Measurements from ENCODE around the gene CUX1. TPM values are rescaled to one million over a fixed set of nuclear protein-coding genes. Genes with fewer than 3 reads are reported as not detected.

CUX1 gene
- total RNA-seq, 2 experiments from 2014 or later = 30.7 to 31.2 TPM

DNA sequence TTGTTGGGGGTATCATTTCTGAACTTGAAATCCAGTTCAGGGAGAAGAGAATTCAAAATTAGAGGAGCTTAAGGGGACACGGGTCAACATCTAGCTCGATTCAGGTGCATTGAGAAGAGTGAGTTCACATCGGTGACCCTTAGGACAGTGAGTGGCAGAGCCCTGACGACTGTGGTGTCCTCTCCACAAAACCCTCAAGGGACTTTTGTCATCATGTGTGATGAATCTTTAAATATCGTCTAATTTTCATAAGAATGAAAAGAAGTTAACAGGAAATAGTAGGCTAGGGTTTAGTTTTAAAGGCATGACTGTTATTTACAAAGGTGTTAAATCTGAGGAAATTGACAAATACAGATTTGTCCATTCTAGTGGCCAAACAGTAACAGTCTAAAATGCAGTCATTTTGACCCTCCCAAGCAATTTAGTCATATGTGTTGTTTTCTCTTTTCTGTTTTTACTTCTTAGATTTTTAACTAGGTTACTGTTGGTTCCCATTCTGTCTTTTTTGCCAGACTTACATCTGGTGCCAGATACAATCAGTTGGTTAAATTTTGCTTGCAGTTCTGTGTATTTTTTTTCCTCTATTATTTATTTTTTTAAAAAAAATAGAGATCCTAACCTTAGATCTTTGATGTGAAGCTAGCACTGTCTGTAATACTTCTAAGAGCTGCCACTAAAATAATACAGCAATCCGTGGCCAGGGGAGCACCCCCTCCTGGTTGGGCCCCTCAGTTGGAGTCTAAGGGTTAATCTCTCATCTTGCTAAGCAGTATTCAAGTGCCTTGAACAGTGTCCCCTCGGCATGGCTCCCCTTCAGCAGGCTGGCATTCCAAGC, 434.3 kb downstream of the CUX1 start:
- ATAC-seq (no peak), DNase-seq (no peak)
- Mint-ChIP-seq H3K4me3 (no peak overlapping the region), H3K9me3 (ENCODE audit: insufficient read depth) (no peaks in the 10 kb centered on the region), H3K27me3 (ENCODE audit: low read depth) (no peaks in the 10 kb centered on the region), H3K36me3 (ENCODE audit: low read depth) (no peaks in the 10 kb centered on the region), H3K4me1 (ENCODE audit: low read depth) (no peaks in the 10 kb centered on the region), H3K27ac (no peak overlapping the region)
- CTCF ChIA-PET = interaction anchor here (0.7 to 1.3 kb wide), 2 partner anchors 364 to 649 kb away, joined by 3 to 5 read pairs; no protein-coding TSS in a partner anchor
- POLR2A ChIA-PET = no interaction called here

DNA sequence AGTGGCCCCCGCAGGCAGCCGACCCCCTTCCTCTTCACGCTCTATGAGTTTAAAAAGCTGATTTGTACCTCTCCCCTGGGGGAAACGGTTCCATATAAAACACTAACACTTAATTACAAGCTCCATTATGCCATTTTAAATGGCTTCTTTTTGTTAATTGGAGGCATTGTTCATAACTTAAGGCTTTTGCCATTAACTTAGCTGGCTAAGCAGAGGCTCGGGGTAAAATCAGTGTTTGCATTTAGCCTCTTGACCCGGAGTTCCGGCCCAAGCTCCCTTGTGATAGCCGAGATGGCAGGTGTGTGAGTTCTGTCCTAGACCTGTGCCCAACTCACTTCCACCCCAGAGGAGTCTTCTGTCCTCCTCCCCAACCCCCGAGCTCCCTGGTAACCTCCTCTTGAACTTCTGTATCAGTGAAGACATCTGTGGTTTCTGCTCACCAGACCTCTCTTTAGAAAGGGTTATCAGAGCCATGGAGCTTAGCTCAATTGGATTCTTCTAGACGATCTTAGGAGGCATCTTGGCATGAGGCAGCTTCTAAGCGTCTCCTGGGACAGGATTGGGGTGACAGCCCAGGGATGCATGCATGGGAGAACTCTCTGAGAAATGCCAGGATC, 435.0 kb downstream of the CUX1 start:
- H3K4me1 Mint-ChIP-seq (ENCODE audit: low read depth) = no peaks in the 10 kb centered on the region
- ATAC-seq = no peak
- no peak for DNase-seq
- ChIA-PET POLR2A (no interaction called here), CTCF (interaction anchor here (0.7 to 1.3 kb wide), 2 partner anchors 365 to 650 kb away, joined by 3 to 5 read pairs; no protein-coding TSS in a partner anchor)
- H3K27me3 Mint-ChIP-seq (ENCODE audit: low read depth) = no peaks in the 10 kb centered on the region
- no peaks in the 10 kb centered on the region for H3K9me3 Mint-ChIP-seq (ENCODE audit: insufficient read depth)
- no peaks in the 10 kb centered on the region for H3K36me3 Mint-ChIP-seq (ENCODE audit: low read depth)
- H3K27ac Mint-ChIP-seq = peak overlapping the region; percentile 4
- no peak overlapping the region for H3K4me3 Mint-ChIP-seq

DNA sequence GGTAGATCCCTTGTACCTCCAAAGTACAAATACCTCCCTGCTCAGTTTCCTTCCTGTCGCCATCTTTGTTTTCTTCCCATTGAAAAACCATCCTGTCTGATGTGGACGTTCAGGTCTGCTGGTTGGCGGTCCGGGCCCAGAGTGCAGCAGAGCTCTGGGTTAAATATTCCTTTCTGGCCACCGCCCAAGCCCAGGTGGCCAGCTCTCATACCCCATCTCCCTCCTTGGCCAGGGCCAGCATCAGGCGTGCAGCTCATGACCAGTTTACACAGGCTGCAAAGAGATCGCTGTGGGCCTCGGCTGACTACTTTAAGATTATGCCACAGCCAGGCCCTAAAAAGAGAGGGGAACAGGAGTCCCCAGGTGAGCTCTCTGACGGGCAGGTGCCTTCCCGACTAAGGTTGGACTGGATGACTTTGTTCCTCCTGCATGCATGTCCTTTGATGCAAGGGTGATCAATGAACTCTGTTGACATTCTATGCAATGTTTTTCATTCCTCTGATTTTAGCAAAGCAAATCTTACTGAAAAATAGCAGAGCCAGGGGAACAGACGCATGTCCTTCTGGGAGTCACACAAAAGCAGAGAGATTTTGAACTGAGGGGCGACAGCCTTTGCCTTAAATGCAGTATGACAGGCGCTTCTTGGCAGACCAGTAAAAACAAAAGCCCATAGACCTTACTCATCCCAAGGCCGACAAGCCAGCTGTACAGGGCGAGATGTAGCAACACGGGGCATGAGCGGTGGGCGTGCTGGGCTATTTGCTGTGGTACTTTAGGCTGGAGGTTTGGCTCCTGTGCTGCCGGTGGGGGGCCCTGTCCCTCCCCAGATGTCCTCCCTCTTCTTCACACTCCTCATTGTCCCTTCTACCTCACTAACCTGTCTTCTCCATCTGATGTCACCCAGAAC, 435.9 kb downstream of the CUX1 start:
- Mint-ChIP-seq H3K27ac (no peak overlapping the region), H3K36me3 (ENCODE audit: low read depth) (no peaks in the 10 kb centered on the region), H3K9me3 (ENCODE audit: insufficient read depth) (no peaks in the 10 kb centered on the region), H3K27me3 (ENCODE audit: low read depth) (no peaks in the 10 kb centered on the region), H3K4me3 (no peak overlapping the region), H3K4me1 (ENCODE audit: low read depth) (no peaks in the 10 kb centered on the region)
- ChIA-PET POLR2A (no interaction called here), CTCF (interaction anchor here (1.3 kb wide), 1 partner anchor 650 kb away, joined by 5 read pairs; no protein-coding TSS in a partner anchor)
- DNase-seq (no peak), ATAC-seq (no peak)

DNA sequence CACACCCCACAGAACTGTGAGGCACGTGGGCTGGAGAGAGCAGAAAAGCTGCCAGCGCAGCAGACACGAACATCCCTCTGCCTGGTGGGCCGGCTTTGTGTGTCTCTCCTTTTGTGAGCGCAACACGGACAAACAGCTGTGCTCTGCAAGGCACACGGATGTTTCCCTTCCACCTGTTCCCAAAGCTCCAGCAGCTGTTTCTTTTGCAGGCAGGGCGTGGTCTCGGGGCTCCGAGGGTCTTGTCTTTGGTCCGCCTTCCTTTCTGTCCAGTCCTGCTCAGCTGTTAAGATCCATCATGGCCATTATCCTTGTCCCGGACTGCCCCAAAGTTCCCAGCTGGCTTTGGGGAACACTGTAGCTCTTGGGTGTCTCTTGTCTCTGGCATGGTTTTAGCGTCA, 436.5 kb downstream of the CUX1 start:
- Mint-ChIP-seq H3K27ac (no peak overlapping the region), H3K27me3 (ENCODE audit: low read depth) (no peaks in the 10 kb centered on the region), H3K4me3 (no peak overlapping the region), H3K36me3 (ENCODE audit: low read depth) (no peaks in the 10 kb centered on the region), H3K4me1 (ENCODE audit: low read depth) (no peaks in the 10 kb centered on the region), H3K9me3 (ENCODE audit: insufficient read depth) (no peaks in the 10 kb centered on the region)
- ATAC-seq (no peak), DNase-seq (no peak)
- CTCF ChIA-PET = no interaction called here
- POLR2A ChIA-PET = no interaction called here

DNA sequence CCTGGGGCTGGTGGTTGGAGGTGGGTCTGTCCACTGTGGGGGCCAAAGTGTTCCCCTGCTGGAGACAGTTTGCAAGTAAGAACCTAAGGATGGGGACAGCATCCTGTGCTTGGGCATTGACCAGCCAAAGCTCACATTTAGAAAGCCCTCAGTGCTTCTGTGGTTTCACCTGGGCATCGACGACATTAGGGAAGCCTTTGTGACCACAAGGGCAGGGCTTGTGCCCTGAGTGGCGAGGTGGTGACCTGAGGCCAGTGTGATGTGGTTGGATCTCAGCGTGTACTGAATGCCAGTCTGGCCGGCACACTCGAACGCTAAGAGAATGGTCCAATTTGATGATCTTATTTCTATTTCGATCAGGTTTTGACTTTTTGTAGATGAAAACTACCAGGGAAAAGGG, 437.1 kb downstream of the CUX1 start:
- DNase-seq (no peak), ATAC-seq (no peak)
- no peaks in the 10 kb centered on the region for H3K36me3 Mint-ChIP-seq (ENCODE audit: low read depth)
- H3K4me1 Mint-ChIP-seq (ENCODE audit: low read depth) = no peaks in the 10 kb centered on the region
- H3K27me3 Mint-ChIP-seq (ENCODE audit: low read depth) = no peaks in the 10 kb centered on the region
- ChIA-PET POLR2A (no interaction called here), CTCF (no interaction called here)
- no peak overlapping the region for H3K4me3 Mint-ChIP-seq
- H3K27ac Mint-ChIP-seq = no peak overlapping the region
- no peaks in the 10 kb centered on the region for H3K9me3 Mint-ChIP-seq (ENCODE audit: insufficient read depth)

DNA sequence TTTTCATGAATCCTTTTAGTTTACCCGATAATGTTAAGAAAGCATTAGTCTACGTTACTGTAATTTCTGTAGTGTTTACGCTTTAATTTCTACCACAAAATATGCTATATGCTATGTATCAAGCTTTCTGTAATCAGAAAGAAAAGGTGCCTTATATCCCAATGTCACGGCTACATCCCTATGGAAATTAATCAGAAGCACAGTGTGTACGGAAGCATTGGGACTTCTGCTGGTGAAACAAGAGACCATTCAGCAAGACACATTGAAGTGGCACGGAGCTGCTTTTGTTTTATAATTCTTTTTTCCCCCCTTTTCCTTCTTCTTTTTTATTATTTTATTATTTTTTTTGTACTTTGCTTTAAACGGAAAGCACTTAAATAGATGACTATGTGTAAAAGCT, 438.1 kb downstream of the CUX1 start:
- DNase-seq (no peak), ATAC-seq (no peak)
- ChIA-PET CTCF (no interaction called here), POLR2A (no interaction called here)
- Mint-ChIP-seq H3K4me3 (no peak overlapping the region), H3K9me3 (ENCODE audit: insufficient read depth) (no peaks in the 10 kb centered on the region), H3K4me1 (ENCODE audit: low read depth) (no peaks in the 10 kb centered on the region), H3K27ac (no peak overlapping the region), H3K36me3 (ENCODE audit: low read depth) (no peaks in the 10 kb centered on the region), H3K27me3 (ENCODE audit: low read depth) (no peaks in the 10 kb centered on the region)

DNA sequence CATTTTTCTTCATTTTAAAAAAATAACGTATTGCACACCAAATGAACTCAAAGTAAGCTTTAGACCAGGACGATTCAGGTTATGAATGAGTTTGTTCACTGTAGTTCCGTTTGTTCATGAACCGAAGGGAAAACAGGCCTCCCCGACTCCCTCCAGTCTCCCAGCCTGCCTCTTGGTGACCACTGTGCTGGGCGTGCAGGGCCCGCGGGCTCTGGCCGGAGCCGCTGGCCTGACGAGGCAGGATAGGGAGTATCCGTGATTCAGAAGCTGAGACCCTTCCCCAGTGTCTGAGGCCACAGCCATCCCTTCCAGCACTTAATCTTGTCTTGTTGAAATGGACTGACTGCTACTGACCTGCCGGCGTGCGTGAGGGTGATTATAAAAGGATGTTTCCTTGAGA, 438.5 kb downstream of the CUX1 start:
- DNase-seq = no peak
- no peak for ATAC-seq
- H3K4me3 Mint-ChIP-seq = no peak overlapping the region
- no peaks in the 10 kb centered on the region for H3K4me1 Mint-ChIP-seq (ENCODE audit: low read depth)
- no peaks in the 10 kb centered on the region for H3K9me3 Mint-ChIP-seq (ENCODE audit: insufficient read depth)
- ChIA-PET POLR2A (no interaction called here), CTCF (no interaction called here)
- no peak overlapping the region for H3K27ac Mint-ChIP-seq
- H3K27me3 Mint-ChIP-seq (ENCODE audit: low read depth) = no peaks in the 10 kb centered on the region
- H3K36me3 Mint-ChIP-seq (ENCODE audit: low read depth) = no peaks in the 10 kb centered on the region

DNA sequence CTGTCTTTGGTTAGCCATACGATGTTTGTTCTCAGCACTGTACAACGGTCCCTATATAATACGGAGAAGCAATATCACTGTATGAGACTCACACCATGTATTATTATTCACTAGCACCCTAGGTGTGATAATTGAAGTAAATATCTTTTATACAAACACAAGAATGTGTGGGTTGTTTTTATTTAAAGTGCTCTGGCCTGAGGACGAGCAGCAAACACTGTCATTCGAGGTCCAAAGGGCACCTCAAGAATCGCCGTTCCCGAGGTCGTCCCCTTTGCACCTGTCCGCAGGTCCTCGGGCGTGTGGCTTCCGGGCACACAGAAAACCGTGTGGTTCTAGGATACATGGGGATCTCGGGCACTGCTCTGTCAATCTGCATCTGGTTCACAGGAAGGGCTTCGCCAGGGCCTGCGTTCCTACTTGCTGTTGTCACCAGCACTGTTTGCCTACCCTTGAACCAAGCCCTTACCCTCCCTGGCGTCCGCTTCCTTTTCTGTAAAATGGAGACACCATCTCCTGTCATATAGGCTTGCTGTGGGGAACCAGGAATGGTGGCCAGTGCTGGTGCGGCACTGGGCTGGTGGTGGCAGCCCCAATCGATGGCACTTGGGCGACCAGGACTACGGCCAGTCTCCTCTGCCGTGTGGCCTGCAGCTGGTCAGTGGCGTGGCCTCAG, 440.8 kb downstream of the CUX1 start:
- Mint-ChIP-seq H3K4me1 (ENCODE audit: low read depth) (no peaks in the 10 kb centered on the region), H3K27ac (no peak overlapping the region), H3K36me3 (ENCODE audit: low read depth) (no peaks in the 10 kb centered on the region), H3K4me3 (no peak overlapping the region), H3K9me3 (ENCODE audit: insufficient read depth) (no peaks in the 10 kb centered on the region), H3K27me3 (ENCODE audit: low read depth) (no peaks in the 10 kb centered on the region)
- ATAC-seq (no peak), DNase-seq (no peak)
- CTCF ChIA-PET = no interaction called here
- POLR2A ChIA-PET = no interaction called here

DNA sequence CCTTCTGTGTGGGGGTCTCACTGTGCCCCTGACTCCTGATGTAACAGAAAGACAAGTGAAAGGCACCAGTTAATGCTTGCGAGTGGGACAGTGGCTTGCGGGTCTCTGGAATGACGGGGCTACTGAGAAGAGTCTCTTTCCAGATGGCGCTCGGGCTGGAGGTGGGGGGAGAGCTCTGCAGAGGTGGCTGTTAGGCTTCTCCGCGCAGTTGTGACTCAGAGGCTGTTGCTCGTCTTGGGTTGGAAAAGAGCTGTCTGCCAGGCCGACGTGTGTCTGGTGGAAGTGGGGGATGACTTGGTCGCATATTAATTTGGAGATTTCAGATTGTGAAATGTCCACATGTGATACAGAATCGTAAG, 441.3 kb downstream of the CUX1 start:
- DNase-seq = no peak
- no peak overlapping the region for H3K27ac Mint-ChIP-seq
- H3K36me3 Mint-ChIP-seq (ENCODE audit: low read depth) = no peaks in the 10 kb centered on the region
- ChIA-PET POLR2A (no interaction called here), CTCF (no interaction called here)
- H3K4me3 Mint-ChIP-seq = no peak overlapping the region
- no peaks in the 10 kb centered on the region for H3K4me1 Mint-ChIP-seq (ENCODE audit: low read depth)
- H3K9me3 Mint-ChIP-seq (ENCODE audit: insufficient read depth) = no peaks in the 10 kb centered on the region
- no peaks in the 10 kb centered on the region for H3K27me3 Mint-ChIP-seq (ENCODE audit: low read depth)
- ATAC-seq = no peak

DNA sequence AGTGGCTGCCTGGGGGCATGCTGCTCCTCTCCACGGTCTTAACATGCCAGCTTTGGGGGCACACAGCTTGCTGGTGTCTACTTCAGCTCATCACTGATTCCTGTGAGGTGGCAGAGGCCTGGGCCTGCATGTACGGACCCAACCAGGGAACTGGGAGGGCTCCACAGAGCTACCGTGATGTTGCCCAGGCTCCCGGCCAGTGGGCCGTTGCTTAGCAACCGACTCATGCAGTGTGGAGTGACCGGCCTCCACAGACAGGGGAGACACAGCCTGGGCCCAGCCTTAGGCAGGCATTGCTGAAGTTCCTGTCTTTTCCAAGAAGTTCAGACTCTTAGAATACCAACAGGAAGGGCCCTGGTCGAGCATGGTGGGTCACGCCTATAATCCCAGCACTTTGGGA, 443.4 kb downstream of the CUX1 start:
- Mint-ChIP-seq H3K4me1 (ENCODE audit: low read depth) (no peaks in the 10 kb centered on the region), H3K27me3 (ENCODE audit: low read depth) (no peaks in the 10 kb centered on the region), H3K36me3 (ENCODE audit: low read depth) (no peaks in the 10 kb centered on the region), H3K9me3 (ENCODE audit: insufficient read depth) (no peaks in the 10 kb centered on the region), H3K4me3 (no peak overlapping the region), H3K27ac (no peak overlapping the region)
- POLR2A ChIA-PET = no interaction called here
- CTCF ChIA-PET = no interaction called here
- DNase-seq (no peak), ATAC-seq (no peak)

DNA sequence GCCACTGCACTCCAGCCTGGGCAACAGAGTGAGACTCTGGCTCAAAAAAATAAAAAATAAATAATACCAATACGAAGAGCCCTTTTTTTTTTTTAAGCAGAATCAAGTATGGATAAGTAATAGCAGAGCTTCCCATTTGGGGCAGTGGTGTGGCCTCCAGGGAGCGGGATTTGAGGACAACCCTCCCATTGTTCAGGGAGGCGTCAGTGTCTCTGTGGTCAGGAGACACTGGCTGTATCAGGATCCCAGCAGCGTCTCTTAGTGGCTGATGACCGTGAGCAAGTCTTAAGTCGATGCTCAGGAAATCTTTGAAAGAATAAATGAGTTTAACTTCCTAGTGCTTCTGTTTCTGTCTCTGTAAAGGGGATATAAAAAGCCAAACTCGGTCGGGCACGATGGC, 444.0 kb downstream of the CUX1 start:
- ChIA-PET POLR2A (no interaction called here), CTCF (no interaction called here)
- no peaks in the 10 kb centered on the region for H3K27me3 Mint-ChIP-seq (ENCODE audit: low read depth)

DNA sequence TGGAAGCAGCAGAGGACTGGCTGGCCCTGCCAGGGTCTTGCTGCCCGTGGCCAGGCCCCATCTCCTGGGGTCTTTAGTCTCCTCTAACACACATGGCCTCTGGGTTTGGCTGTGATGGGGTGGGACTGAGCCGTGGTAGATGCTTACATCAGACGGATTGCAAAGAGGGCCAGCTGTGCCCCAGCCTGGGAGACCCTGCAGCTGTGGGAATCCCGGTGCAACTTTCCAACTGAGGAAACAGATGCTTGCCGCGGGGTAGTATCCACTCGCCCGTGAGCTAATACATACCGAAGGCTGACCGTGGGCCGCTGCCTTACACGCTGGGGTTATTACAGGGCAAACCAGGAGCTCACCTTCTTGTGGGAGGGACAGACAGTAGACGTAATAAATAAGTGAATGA, 445.1 kb downstream of the CUX1 start:
- Mint-ChIP-seq H3K4me1 (ENCODE audit: low read depth) (no peaks in the 10 kb centered on the region), H3K9me3 (ENCODE audit: insufficient read depth) (no peaks in the 10 kb centered on the region), H3K36me3 (ENCODE audit: low read depth) (no peaks in the 10 kb centered on the region), H3K4me3 (no peak overlapping the region), H3K27me3 (ENCODE audit: low read depth) (no peaks in the 10 kb centered on the region), H3K27ac (no peak overlapping the region)
- ATAC-seq = no peak
- ChIA-PET CTCF (no interaction called here), POLR2A (no interaction called here)
- no peak for DNase-seq

More for the DNA sequence above, 444.0 kb downstream of the CUX1 start:
- Mint-ChIP-seq H3K36me3 (ENCODE audit: low read depth) (no peaks in the 10 kb centered on the region), H3K9me3 (ENCODE audit: insufficient read depth) (no peaks in the 10 kb centered on the region), H3K27ac (no peak overlapping the region), H3K4me3 (no peak overlapping the region), H3K4me1 (ENCODE audit: low read depth) (no peaks in the 10 kb centered on the region)
- ATAC-seq (no peak), DNase-seq (no peak)

Data from activated CD8-positive, alpha-beta T cell treated with anti-CD3 and anti-CD28 coated beads, Interleukin-2, amount 10 ng/mL, durations not matched to agents 7 days and 5 days (primary cell).